Ishikawa (cell line): Measurements from ENCODE around the gene TMEM134.

Experiments
- CEBPB ChIP-seq: IDR thresholded peaks from 2 replicates; pipeline ENCODE4 v1.6.1; 2012
- CREB1 ChIP-seq: IDR thresholded peaks from 2 replicates; pipeline ENCODE4 v1.6.1; 2012; ENCODE audit warnings: low read depth
- EGR1 ChIP-seq: IDR thresholded peaks from 2 replicates; pipeline ENCODE4 v1.6.1; 2012
- EP300 ChIP-seq: IDR thresholded peaks from 2 replicates; pipeline ENCODE4 v1.6.1; 2012; ENCODE audit warnings: borderline replicate concordance
- RAD21 ChIP-seq: IDR thresholded peaks from 2 replicates; pipeline ENCODE4 v1.6.1; 2012; ENCODE audit warnings: low read depth
- YY1 ChIP-seq: IDR thresholded peaks from 2 replicates; pipeline ENCODE4 v1.6.1; 2012; ENCODE audit warnings: low read depth
- ZBTB7A ChIP-seq: IDR thresholded peaks from 2 replicates; pipeline ENCODE4 v1.6.1; 2012; ENCODE audit warnings: low read depth
- TF ChIP-seq, protein P1 (sequence below): IDR thresholded peaks from 2 replicates; pipeline ENCODE4 v1.6.1; 2012

DNA sequence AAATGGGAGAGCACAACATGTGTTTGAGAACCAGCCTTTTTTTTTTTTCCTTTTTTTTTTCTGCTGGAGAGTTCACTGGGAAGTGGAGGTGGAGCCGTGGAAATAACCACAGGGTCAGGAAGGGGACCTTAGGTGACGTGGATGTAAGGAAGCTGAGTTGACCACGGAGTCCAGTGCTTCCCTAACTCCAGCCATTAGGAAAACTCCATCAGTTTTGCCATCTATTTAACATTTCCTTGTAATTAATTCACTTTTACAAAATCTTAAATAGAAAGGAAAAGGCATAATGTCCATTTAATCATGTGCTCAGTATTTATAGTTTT is 40.9 kb upstream of the TMEM134 start:
- TF ChIP-seq CEBPB: no peak
- no peak for TF ChIP-seq YY1
- TF ChIP-seq CREB1: no peak
- TF ChIP-seq ZBTB7A: no peak
- no peak for TF ChIP-seq EGR1
- TF ChIP-seq, protein P1, sequence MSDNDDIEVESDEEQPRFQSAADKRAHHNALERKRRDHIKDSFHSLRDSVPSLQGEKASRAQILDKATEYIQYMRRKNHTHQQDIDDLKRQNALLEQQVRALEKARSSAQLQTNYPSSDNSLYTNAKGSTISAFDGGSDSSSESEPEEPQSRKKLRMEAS: no peak
- no peak for TF ChIP-seq RAD21
- TF ChIP-seq EP300: no peak
